GM11168 (cell line): Measurements from ENCODE around the gene GUCA1A.

Experiments used
- in situ Hi-C: fragments of 300-500 bp; cut with MboI; formaldehyde crosslinking; loops from one replicate; pipeline ENCODE4 v1.12.0; 2022; ENCODE audit warnings: low sequenced_read_pairs; ENCODE audit not compliant: unreplicated experiment

GUCA1A gene

GRCh38 chr6:42173101-42173500 lies at the start of gene GUCA1A:
Gene GUCA1A, plus strand, starts transcription at chr6:42173364. Its CDS starts 250 bp downstream, at chr6:42173614.
- in situ Hi-C loops = no loop called here

DNA sequence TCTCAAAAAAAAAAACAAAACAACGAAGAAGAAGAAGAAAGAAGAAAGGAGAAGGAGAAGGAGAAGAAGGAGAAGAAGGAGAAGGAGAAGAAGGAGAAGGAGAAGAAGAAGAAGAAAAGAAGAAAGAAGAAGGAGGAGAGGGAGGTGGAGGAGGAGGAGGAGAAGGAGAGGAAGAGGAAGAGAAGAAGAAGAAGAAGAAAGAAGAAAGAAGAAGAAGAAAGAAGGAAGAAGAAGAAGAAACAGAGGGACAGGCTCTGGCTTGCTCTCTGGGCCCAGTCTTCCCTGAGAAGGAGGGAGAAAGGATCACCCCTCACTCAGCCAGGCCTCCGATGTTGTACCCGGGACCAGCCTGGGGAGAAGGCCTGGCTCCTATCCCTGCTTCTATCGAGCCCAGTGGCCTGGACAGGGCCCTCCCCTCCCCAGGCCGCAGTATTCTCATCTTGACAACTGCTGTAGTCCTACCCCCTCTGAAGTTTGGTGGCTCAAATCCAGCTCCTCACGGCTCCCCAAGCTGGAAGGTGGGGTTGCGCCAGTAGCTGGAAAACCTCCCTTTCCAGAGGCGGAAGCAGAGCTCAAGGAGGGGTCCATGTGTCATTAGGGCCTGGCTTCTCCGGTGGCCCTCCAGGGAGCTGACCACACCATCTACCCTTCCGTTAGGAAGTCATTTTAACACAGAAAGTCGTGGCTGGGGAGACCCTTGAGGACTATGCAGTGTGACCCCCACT lies 49.6 kb upstream of the GUCA1A start:
- in situ Hi-C loops = no loop called here

- in situ Hi-C loops = no loop called here
Measured at GRCh38 chr6:42124223-42124836, 48.8 kb upstream of the GUCA1A start.

- in situ Hi-C loops = no loop called here
Measured at GRCh38 chr6:42125231-42125630, 47.9 kb upstream of the GUCA1A start.

GRCh38 chr6:42125663-42126062 lies 47.5 kb upstream of the GUCA1A start:
- in situ Hi-C loops = no loop called here

DNA sequence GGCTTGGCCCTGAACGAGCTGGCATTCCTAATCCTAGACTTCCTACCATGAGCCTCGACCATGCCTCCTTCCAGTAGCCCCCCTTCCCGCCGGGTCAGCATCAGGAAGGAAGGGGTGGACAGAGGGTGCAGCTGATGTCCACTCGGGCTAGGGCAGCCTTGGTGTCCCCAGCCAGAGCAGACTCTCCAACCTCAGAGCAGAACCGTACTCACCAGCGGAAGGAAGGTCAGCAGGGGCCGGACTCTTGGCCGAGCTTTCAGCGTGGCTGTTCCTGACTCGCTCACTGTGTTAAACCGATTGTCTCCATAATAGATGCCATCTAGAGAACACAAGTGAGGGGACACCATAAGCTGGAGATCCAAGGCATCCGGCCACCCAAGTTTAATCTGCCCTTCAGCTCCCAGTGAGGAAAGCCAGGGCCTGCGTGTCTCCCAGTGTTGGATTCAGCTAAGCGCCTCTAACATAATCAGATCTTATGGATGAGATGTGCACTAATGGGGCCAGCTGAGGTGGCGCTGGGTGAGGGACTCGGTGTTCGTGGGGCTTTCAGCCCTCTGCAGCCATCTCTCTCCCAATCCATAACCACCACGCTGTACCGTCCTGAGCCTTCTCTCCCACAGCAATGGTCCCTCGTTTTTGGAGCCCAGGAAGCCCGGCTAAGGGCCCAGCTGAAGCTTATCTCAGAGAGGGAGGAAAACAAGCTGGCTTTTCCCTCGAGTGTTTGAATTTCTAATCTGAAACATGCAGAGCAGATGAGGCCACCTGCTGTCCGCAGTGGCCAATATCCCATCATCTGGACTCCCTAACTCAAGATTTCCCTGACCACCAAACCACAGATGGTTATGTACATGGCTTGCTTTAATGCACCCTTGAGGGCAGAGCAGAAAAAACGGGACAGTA lies 44.5 kb upstream of the GUCA1A start:
- in situ Hi-C loops = no loop called here

- in situ Hi-C loops = no loop called here
Measured at GRCh38 chr6:42129360-42129676, 43.8 kb upstream of the GUCA1A start.

GRCh38 chr6:42131531-42131930 lies 41.6 kb upstream of the GUCA1A start:
- in situ Hi-C loops = no loop called here

GRCh38 chr6:42133926-42134325 lies 39.2 kb upstream of the GUCA1A start:
- in situ Hi-C loops = no loop called here

DNA sequence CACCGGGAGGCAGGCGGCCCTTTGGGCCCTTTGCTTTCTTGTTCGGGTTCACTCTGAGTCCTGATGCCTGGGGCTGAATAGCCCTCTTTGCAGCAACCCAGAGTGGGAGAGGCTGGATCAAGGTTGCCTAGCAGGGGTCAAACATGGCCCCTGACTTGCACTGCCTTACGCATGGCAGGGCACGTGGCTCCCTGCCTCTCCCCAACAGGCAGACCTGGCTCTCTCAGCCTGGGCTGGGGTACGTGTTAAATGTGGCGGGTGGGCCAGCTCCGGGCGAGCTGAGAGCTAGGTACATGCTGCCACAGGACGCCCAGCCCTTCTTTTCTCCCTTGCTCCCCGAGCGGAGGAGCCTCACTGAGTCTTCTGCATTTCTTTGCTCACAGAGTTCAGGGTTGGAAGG lies 38.0 kb upstream of the GUCA1A start:
- in situ Hi-C loops = no loop called here

GRCh38 chr6:42135722-42136121 lies 37.4 kb upstream of the GUCA1A start:
- in situ Hi-C loops = no loop called here

- in situ Hi-C loops = no loop called here
Measured at GRCh38 chr6:42136508-42137193, 36.5 kb upstream of the GUCA1A start.

- in situ Hi-C loops = no loop called here
Measured at GRCh38 chr6:42137194-42137753, 35.9 kb upstream of the GUCA1A start.

DNA sequence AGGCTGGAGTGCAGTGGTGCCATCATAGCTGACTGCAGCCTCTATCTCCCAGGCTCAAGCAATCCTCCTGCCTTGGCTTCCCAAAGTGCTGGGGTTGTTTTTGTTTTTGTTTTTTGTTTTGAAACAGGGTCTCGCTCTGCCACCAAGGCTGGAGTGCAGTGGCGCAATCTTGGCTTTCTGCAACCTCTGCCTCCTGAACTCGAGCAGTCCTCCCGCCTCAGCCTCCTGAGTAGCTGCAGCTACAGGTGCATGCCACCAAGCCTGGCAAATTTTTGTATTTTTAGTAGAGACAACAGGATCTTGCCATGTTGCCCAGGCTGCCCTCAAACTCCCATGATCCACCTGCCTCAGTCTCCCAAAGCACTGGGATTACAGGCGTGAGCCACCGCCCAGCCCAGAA lies 35.0 kb upstream of the GUCA1A start:
- in situ Hi-C loops = no loop called here

DNA sequence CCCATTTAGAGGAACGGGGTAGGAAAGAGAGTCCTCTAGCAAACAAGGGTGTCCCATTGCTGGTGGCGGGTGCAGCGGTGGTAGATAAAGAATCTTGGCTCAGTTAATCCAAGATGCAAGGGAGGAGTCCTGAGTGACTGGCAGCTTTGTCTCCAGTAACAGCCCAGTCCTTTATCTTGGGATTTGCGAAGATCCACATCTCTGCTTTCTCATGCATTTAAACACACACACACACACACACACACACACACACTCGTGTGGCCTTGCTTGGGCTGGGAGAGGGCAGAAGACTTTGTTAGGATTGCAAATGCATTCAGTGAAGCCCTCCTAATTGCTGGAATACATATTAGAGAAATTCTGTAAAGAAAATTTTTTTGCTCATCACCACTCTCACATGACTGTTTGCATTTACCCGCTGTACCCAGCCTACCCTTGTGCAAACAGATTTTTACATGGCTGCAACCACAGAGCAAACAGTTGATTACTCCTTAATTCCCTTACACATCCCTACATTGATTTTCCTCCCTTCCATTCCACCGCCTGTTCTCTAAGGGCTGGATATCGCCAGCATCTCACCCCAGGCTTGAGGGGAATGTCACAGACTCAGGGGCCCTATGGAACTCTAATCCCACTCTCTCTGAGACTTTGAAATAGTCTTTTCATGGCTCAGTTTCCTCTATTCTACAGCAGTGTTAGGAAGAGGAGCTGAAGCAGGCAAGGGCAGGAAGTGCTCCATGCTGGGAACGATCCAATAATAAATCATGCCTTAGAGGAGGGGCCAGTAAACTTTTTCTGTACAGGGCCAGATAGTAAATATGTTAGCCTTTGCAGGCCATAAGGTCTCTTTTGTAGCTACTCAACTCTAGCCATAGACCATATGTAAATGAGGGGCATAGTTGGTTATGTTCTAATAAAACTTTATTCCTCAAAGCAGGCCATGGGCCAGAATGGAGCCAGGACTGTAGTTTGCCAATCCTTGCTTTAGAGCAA lies 34.2 kb upstream of the GUCA1A start:
- in situ Hi-C loops = no loop called here

GRCh38 chr6:42140032-42140431 lies 33.1 kb upstream of the GUCA1A start:
- in situ Hi-C loops = no loop called here

- in situ Hi-C loops = no loop called here
Measured at GRCh38 chr6:42140756-42141602, 32.2 kb upstream of the GUCA1A start.

GRCh38 chr6:42141603-42142117 lies 31.5 kb upstream of the GUCA1A start:
- in situ Hi-C loops = no loop called here
